ENCODE measurements around the gene CYFIP2.

CYFIP2 gene

DNA sequence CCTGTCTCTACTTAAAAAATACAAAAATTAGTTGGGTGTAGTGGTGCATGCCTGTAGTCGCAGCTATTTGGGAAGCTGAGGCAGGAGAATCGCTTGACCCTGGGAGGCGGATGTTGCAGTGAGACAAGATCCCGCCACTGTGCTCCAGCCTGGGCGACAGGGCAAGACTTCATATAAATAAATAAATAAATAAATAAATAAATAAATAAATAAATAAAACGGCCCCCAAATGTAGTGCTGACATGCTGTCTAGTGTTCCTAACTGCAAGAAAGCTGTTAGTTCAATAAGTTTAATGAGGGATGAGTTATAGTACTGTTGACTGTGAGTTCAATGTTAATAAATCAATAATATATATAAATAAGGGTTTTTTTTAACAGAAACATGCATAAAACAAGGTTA is 7.5 kb upstream of the CYFIP2 start:
- no peak for DNase-seq (ENCODE audit: low read depth)

GRCh38 chr5:157259699-157260098 is 6.2 kb upstream of the CYFIP2 start:
- DNase-seq (ENCODE audit: low read depth), result no peak

- no peak for DNase-seq (ENCODE audit: low read depth)
Observed at GRCh38 chr5:157263496-157264090, 2.3 kb upstream of the CYFIP2 start.

DNA sequence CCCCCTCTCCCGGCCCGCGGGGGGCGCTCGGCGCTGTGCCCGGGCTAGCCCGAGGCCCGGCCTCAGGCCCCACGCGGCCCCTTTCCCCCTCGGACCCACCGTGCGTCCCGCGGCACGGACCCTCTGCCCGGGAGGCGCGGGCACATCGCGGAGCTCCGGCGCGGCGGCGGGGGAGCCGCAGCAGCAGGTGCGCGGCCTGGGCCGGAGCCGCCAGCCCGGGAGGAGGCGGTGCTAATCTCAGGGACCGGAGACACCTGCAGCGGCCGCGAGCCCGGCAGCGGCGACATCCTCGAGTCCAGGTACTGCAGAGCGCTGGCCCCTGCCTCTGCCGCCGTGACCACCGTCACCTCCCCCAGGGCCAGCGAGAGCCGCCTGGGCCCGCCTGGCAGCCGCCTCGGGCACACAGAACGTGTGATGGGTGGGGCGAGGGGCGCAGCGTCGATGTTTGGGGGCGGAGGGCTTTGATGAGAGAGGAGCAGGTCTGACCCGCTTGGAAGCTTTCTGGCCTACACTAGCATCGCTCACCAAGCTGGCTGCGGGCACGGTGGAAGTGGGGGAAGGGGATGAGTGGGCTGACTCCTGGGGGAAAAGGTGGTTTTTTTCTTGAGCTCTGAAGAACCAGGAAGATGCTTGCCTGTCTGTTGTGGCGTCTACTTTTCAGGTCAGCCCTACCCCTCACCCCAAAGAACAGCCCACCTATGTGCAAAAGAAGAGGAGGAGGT is 524 bp downstream of the CYFIP2 start:
- DNase-seq (ENCODE audit: low read depth), result no peak

- no peak for DNase-seq (ENCODE audit: low read depth)
Observed at GRCh38 chr5:157267025-157267424, 1.1 kb downstream of the CYFIP2 start.

- DNase-seq (ENCODE audit: low read depth), result no peak
Observed at GRCh38 chr5:157267761-157268480, 2.0 kb downstream of the CYFIP2 start.

DNA sequence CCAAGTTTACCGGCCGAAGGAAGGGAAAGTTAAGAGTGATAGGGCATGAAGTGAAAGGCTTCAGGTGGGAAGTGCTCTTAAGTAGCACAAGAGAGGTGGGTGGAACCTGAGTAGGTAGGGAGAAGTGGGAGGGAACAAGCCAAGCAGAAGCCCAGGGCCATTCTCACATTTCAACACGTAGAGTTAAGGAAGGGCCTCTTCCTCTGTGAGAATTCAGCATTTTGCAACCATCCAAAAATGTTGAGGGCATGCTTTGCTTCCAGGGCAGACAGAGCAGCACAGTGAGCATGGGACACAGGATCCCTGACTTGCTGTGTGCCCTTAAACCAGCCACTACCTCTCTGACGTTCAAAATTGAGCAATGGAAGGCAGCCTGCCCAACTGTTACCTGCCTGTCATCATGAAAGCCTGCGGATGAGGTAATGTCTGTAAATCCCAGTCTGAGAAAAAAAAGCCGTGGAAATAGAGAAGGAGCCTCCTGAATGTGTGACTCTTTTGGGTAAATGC is 3.3 kb downstream of the CYFIP2 start:
- DNase-seq (ENCODE audit: low read depth), result no peak

GRCh38 chr5:157269761-157270272 is 3.9 kb downstream of the CYFIP2 start:
- no peak for DNase-seq (ENCODE audit: low read depth)

DNA sequence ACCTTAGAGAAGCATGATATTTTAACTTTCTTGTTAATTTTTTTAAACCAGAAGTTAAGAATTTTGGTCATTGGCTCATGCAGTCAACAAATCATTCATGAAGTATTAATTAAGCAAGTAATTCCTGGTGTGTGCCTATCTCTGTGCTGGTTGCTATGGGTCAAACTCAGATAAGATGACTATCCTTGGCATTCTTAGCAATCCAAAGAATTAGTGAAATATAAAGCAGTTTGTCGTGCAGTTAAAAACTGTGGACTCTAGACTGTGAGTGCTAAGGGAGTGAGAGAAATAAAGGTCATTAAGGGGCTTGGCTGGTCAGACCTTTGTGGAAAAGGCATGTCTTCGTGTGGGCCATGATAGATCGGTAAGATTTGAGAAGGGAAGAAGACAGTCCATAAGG is 4.8 kb downstream of the CYFIP2 start:
- DNase-seq (ENCODE audit: low read depth), result no peak

DNA sequence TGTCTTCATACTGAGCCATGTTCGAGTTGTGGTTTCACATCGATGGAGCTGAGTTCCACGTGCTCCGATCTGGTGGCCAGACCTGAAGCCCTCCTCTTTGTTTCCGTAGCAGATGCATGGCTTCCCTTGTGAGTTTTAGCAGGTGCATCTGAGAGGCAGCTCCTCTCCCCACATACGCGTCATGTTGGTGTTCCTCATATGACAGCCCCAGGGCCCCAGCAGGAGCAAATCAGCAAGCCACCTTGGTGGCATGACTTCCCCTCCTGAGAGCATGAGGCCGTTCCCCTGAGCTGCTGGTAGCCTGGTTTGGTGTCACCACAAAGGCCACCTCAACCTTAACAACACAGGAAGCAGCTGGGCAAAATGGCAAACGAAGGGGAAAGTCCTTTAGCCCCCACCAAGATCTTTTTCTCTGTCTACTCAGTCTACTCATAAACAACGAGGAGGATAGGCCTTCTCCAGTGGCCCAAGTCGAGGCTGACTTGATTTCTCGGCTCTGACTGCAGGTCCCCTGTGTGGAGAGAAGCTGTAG is 5.9 kb downstream of the CYFIP2 start:
- peak; percentile 71 for DNase-seq (ENCODE audit: low read depth)

- no peak for DNase-seq (ENCODE audit: low read depth)
Observed at GRCh38 chr5:157273131-157273556, 7.2 kb downstream of the CYFIP2 start.

- no peak for DNase-seq (ENCODE audit: low read depth)
Observed at GRCh38 chr5:157275403-157275802, 9.5 kb downstream of the CYFIP2 start.

DNA sequence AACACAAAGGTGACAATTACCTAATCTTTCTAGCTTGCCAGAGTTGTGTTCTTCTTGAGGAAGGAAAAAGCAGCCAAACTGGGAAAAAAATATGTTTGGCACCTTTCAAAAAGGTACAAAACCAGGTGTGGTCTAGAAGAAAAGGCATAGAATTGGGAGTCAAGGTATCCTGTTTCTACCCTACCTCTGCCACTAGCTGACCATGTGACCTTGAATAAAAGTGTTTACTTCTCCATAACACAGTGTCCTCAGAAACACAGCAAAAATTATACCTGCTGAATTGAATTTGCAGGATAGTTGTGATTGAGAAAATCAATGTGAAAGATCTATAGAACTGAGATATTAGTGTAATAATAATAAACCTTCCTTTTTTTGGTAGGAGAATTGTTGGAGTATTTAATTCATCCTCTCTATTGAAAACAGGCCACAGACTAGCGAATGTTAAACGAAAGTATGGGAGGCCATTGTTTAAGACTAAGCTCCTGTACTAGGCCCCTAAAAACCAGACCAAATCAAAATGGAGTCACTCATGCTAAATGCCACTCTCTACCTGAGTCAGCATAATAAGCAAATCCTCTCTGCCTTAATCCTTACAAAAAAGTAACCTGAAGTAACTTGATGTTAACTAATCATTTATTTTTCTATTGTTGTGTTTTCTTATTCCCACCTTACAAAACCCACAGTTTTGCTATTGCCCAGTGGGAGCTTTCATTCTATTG is 12.6 kb downstream of the CYFIP2 start:
- no peak for DNase-seq (ENCODE audit: low read depth)

GRCh38 chr5:157279605-157280239 is 13.8 kb downstream of the CYFIP2 start:
- DNase-seq (ENCODE audit: low read depth), result no peak

DNA sequence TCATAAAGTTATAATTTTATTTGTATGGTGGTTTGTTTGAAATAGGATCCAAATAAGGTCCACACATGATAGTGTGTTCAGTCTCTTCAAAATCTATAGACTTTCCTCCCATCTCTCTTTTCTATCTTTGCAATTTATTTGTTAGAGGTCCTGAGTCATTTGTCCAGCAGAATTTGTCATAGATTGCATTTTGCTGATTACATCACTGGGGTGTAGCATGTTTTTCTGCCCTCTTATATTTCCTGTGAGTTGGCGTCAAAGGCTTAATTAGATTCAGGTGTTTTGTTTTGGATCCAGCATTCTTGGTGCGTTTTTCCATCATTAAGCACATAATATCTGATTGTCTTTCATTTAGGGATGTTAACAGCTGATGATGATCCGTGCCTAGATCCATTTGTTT is 15.0 kb downstream of the CYFIP2 start:
- no peak for DNase-seq (ENCODE audit: low read depth)

- DNase-seq (ENCODE audit: low read depth), result no peak
Observed at GRCh38 chr5:157282150-157282549, 16.2 kb downstream of the CYFIP2 start.

- no peak for DNase-seq (ENCODE audit: low read depth)
Observed at GRCh38 chr5:157283434-157283833, 17.5 kb downstream of the CYFIP2 start.

- DNase-seq (ENCODE audit: low read depth), result no peak
Observed at GRCh38 chr5:157284458-157285212, 18.7 kb downstream of the CYFIP2 start.

GRCh38 chr5:157285310-157286035 is 19.6 kb downstream of the CYFIP2 start:
- no peak for DNase-seq (ENCODE audit: low read depth)

DNA sequence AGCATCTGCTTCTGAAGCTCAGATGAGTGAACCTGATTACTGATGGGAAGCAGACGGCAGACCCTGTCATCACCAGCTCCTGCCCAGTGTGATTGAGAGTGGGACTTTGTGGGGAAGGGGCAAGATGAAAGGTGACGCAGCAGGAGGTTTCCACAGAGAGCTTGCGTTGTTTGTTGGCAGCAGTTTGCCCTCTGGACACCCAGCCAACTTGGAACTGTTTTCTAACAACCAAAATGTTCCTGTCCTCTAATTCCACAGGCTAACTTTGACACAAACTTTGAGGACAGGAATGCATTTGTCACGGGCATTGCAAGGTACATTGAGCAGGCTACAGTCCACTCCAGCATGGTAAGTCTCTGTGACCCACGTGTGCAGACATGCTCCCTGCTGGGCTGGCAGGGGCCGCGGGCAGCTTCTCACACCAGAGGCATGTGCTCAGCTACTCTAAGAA is 20.9 kb downstream of the CYFIP2 start:
- no peak for DNase-seq (ENCODE audit: low read depth)
